Measurements from ENCODE around the gene P2RY1. TPM values are rescaled to one million over a fixed set of nuclear protein-coding genes. Genes with fewer than 3 reads are reported as not detected.

P2RY1 gene
- total and polyA plus RNA-seq, 9 of the 15 experiments (the other 6 are each of a cell fraction or from before 2014, with no cell fraction given) = 6.0 to 27.9 (median 18.4) TPM

DNA sequence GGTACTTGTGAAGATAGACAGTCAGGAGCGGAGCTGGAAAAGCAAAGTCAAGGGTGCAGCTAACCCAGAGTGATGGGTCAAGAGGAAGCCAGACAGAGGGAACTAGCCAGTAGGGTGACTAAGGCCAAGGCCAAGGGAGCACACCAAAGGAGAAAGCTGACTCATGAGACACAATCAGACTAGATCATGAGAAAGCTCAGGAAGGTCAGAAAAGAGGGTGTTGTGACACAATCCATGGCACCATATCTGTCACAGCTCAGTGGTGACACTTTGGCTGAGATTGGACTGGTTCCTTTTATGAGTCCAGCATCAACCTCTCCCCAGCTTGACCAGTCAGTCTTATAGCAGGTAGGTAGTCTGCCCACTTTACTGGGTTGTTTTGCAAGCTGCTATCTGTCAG, 22.2 kb downstream of the P2RY1 start (continued):
- TF ChIP-seq, protein P1, sequence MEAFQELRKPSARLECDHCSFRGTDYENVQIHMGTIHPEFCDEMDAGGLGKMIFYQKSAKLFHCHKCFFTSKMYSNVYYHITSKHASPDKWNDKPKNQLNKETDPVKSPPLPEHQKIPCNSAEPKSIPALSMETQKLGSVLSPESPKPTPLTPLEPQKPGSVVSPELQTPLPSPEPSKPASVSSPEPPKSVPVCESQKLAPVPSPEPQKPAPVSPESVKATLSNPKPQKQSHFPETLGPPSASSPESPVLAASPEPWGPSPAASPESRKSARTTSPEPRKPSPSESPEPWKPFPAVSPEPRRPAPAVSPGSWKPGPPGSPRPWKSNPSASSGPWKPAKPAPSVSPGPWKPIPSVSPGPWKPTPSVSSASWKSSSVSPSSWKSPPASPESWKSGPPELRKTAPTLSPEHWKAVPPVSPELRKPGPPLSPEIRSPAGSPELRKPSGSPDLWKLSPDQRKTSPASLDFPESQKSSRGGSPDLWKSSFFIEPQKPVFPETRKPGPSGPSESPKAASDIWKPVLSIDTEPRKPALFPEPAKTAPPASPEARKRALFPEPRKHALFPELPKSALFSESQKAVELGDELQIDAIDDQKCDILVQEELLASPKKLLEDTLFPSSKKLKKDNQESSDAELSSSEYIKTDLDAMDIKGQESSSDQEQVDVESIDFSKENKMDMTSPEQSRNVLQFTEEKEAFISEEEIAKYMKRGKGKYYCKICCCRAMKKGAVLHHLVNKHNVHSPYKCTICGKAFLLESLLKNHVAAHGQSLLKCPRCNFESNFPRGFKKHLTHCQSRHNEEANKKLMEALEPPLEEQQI (IDR thresholded peaks at IDR 0.05) = peak; percentile 68; the same call in 1 of the 2 replicates
- TF ChIP-seq HDAC1 (IDR thresholded peaks at IDR 0.05) (peak in 1 of 2 experiments; percentile 61; a peak in 1 of 4 replicates), FOSL1 (tag; conservative IDR thresholded peaks at IDR 0.05) (peak; percentile 94), MYC (IDR thresholded peaks at IDR 0.05; ENCODE audit: low read depth, low read length) (0 out of 2 replicates have a peak, but pooled peaks have one; percentile 14), MYC (CRISPR knock-in tag; IDR thresholded peaks at IDR 0.05; ENCODE audit: borderline replicate concordance, low read depth) (no peak), EHMT2 (IDR thresholded peaks at IDR 0.05) (peak; percentile 94), ESRRA (IDR thresholded peaks at IDR 0.05; ENCODE audit: borderline replicate concordance, low read depth) (peak; percentile 91), NCOA6 (IDR thresholded peaks at IDR 0.05) (no peak), FIP1L1 (IDR thresholded peaks at IDR 0.05; ENCODE audit: low read depth, low read length, poor library complexity, severe bottlenecking) (no peak), KDM4B (IDR thresholded peaks at IDR 0.05; ENCODE audit: borderline replicate concordance in 2 of 2, low read depth in 1 of 2) (no peak), ZNF644 (tag; IDR thresholded peaks at IDR 0.05; ENCODE audit: low read depth) (peak; percentile 27; the same call in 1 of the 2 replicates)
- TF ChIP-seq, protein P2, sequence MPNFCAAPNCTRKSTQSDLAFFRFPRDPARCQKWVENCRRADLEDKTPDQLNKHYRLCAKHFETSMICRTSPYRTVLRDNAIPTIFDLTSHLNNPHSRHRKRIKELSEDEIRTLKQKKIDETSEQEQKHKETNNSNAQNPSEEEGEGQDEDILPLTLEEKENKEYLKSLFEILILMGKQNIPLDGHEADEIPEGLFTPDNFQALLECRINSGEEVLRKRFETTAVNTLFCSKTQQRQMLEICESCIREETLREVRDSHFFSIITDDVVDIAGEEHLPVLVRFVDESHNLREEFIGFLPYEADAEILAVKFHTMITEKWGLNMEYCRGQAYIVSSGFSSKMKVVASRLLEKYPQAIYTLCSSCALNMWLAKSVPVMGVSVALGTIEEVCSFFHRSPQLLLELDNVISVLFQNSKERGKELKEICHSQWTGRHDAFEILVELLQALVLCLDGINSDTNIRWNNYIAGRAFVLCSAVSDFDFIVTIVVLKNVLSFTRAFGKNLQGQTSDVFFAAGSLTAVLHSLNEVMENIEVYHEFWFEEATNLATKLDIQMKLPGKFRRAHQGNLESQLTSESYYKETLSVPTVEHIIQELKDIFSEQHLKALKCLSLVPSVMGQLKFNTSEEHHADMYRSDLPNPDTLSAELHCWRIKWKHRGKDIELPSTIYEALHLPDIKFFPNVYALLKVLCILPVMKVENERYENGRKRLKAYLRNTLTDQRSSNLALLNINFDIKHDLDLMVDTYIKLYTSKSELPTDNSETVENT (CRISPR knock-in tag; IDR thresholded peaks at IDR 0.05) = no peak
